MM.1S (cell line): Measurements from ENCODE around the gene FUT4.
"Not testable (repeated sequence)": the region's sequence is repeated elsewhere in the genome, so short reads cannot be mapped to it uniquely, and the experiment has no call there.

Source experiments
- DNase-seq: peaks from one replicate; pipeline ENCODE4 v3.0.0-alpha.2; 2015
- H2AFZ ChIP-seq: fragments of 300-600 bp; sonication (generic); 2 replicates; pipeline ENCODE4 v1.6.0; 2016; ENCODE audit warnings: antibody characterized with exemption, low read length
- H3F3A ChIP-seq: fragments of 300-600 bp; sonication (generic); 2 replicates; pipeline ENCODE4 v1.6.1; 2016; ENCODE audit warnings: mild to moderate bottlenecking, antibody characterized with exemption, low read length, moderate library complexity, mixed read lengths; ENCODE audit not compliant: insufficient read depth
- H3K27ac ChIP-seq: fragments of 300-600 bp; sonication (generic); 2 replicates; pipeline ENCODE4 v1.5.1; 2016; ENCODE audit warnings: mild to moderate bottlenecking, low read length
- H3K27me3 ChIP-seq: fragments of 300-600 bp; sonication (generic); replicated peaks from 2 replicates; pipeline ENCODE4 v1.6.0; 2016; ENCODE audit warnings: low read length; ENCODE audit not compliant: insufficient read depth
- H3K36me3 ChIP-seq: fragments of 300-600 bp; sonication (generic); replicated peaks from 2 replicates; pipeline ENCODE4 v1.6.1; 2016; ENCODE audit warnings: mild to moderate bottlenecking, low read length, mixed read lengths; ENCODE audit not compliant: insufficient read depth
- H3K4me1 ChIP-seq: fragments of 300-600 bp; sonication (generic); 2 replicates; pipeline ENCODE4 v1.6.1; 2016; ENCODE audit warnings: low read length, mixed read lengths
- H3K4me2 ChIP-seq: fragments of 300-600 bp; sonication (generic); 2 replicates; pipeline ENCODE4 v1.6.0; 2016; ENCODE audit warnings: low read depth, low read length
- H3K4me3 ChIP-seq: fragments of 300-600 bp; sonication (generic); 2 replicates; pipeline ENCODE4 v1.5.1; 2016; ENCODE audit warnings: low read length, mixed read lengths
- H3K79me2 ChIP-seq: fragments of 300-600 bp; sonication (generic); 2 replicates; pipeline ENCODE4 v1.6.1; 2016; ENCODE audit warnings: mixed run types, low read length, mixed read lengths
- H3K9ac ChIP-seq: fragments of 300-600 bp; sonication (generic); 2 replicates; pipeline ENCODE4 v1.6.1; 2016; ENCODE audit warnings: low read length, mixed read lengths
- H3K9me2 ChIP-seq: fragments of 300-600 bp; sonication (generic); replicated peaks from 2 replicates; pipeline ENCODE4 v1.6.1; 2016; ENCODE audit warnings: mild to moderate bottlenecking, low read length, mixed read lengths; ENCODE audit not compliant: insufficient read depth
- H3K9me3 ChIP-seq: fragments of 300-600 bp; sonication (generic); replicated peaks from 2 replicates; pipeline ENCODE4 v1.6.1; 2016; ENCODE audit warnings: mild to moderate bottlenecking, low read length, mixed read lengths; ENCODE audit not compliant: insufficient read depth
- H4K20me1 ChIP-seq: fragments of 300-600 bp; sonication (generic); 2 replicates; pipeline ENCODE4 v1.6.1; 2016; ENCODE audit warnings: mild to moderate bottlenecking, low read length, moderate library complexity, mixed read lengths; ENCODE audit not compliant: insufficient read depth
- EZH2 ChIP-seq: fragments of 300-600 bp; sonication (generic); optimal IDR thresholded peaks from 2 replicates; pipeline ENCODE3; 2017; ENCODE audit warnings: low read depth, mild to moderate bottlenecking, antibody characterized with exemption, low read length, mixed read lengths
- EZH2phosphoT487 ChIP-seq: fragments of 300-600 bp; sonication (generic); IDR thresholded peaks from 2 replicates; pipeline ENCODE4 v1.6.1; 2018; ENCODE audit warnings: antibody characterized with exemption, low read length
- TF ChIP-seq, protein P1 (sequence below): fragments of 300-600 bp; sonication (generic); IDR thresholded peaks from 2 replicates; pipeline ENCODE4 v1.5.1; 2016; ENCODE audit warnings: antibody characterized with exemption, low read length, mixed read lengths

Gene FUT4

DNA sequence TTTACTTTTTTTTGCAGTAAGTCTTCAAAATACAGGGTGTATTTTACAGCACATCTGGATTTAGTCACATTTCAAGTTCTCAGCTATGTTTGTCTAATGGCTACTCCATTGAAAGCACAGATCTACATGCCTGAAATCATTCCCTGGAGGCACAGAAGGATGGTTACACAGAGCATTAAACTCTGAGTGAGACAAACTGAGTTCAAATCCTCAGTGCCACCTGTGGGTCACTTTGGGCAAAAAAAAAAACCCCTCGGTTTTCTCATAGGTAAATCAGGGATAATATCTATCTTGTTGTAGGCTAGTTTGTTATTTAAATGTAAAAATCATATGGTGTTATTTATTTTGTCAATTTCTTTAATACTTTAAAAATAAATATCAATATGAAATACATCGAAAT lies 42.2 kb upstream of the FUT4 start:
- Histone ChIP-seq H2AFZ (no peak overlapping the region), H3K9me2 (no peaks in the 10 kb centered on the region), H3K79me2 (no peaks in the 10 kb centered on the region), H3K27ac (no peak overlapping the region), H3K9ac (no peak overlapping the region), H3K4me1 (no peaks in the 10 kb centered on the region), H3F3A (no peaks in the 10 kb centered on the region), H3K36me3 (no peaks in the 10 kb centered on the region; the same call in 1 of the 2 replicates), H3K4me2 (no peak overlapping the region), H3K4me3 (no peak overlapping the region), H3K9me3 (no peaks in the 10 kb centered on the region), H4K20me1 (no peaks in the 10 kb centered on the region), H3K27me3 (no peaks in the 10 kb centered on the region)
- DNase-seq = no peak
- TF ChIP-seq EZH2phosphoT487 = no peak
- TF ChIP-seq, protein P1, sequence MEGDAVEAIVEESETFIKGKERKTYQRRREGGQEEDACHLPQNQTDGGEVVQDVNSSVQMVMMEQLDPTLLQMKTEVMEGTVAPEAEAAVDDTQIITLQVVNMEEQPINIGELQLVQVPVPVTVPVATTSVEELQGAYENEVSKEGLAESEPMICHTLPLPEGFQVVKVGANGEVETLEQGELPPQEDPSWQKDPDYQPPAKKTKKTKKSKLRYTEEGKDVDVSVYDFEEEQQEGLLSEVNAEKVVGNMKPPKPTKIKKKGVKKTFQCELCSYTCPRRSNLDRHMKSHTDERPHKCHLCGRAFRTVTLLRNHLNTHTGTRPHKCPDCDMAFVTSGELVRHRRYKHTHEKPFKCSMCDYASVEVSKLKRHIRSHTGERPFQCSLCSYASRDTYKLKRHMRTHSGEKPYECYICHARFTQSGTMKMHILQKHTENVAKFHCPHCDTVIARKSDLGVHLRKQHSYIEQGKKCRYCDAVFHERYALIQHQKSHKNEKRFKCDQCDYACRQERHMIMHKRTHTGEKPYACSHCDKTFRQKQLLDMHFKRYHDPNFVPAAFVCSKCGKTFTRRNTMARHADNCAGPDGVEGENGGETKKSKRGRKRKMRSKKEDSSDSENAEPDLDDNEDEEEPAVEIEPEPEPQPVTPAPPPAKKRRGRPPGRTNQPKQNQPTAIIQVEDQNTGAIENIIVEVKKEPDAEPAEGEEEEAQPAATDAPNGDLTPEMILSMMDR = no peak
- no peak for TF ChIP-seq EZH2

DNA sequence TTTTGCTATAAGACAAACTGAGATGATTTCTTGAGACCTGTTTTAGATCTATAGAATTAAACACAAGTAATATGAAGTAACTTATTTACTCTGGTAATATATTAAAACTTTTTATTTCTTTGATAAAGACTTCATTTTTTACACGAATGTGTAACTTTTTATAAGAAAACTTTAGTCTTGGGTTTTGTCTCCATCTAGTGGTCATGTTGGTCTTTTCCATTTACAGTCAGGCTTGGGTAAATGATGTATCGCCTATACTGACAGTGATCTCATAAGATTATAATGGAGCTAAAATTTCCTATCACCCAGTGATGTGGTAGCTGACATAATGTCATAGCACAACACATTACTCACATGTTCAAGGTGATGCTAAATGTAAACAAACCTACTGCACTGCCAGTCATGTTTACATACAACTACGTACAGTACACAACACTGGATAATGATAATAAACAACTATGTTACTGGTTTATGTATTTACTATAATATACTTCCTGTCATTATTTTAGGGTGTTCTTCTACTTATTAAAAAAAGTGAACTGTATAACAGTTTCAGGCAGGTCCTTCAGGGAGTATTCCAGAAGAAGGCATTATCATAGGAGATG lies 38.9 kb upstream of the FUT4 start:
- no peak for TF ChIP-seq EZH2
- TF ChIP-seq, protein P1 = peak; percentile 64
- Histone ChIP-seq H3K4me2 (no peak overlapping the region), H3F3A (no peaks in the 10 kb centered on the region), H3K27ac (no peak overlapping the region), H3K9me3 (no peaks in the 10 kb centered on the region), H3K9me2 (no peaks in the 10 kb centered on the region), H3K4me1 (no peaks in the 10 kb centered on the region), H3K9ac (no peak overlapping the region), H4K20me1 (no peaks in the 10 kb centered on the region), H3K79me2 (no peaks in the 10 kb centered on the region), H3K4me3 (no peak overlapping the region), H3K27me3 (no peaks in the 10 kb centered on the region), H2AFZ (no peak overlapping the region), H3K36me3 (no peaks in the 10 kb centered on the region; the same call in 1 of the 2 replicates)
- DNase-seq = peak; percentile 62

DNA sequence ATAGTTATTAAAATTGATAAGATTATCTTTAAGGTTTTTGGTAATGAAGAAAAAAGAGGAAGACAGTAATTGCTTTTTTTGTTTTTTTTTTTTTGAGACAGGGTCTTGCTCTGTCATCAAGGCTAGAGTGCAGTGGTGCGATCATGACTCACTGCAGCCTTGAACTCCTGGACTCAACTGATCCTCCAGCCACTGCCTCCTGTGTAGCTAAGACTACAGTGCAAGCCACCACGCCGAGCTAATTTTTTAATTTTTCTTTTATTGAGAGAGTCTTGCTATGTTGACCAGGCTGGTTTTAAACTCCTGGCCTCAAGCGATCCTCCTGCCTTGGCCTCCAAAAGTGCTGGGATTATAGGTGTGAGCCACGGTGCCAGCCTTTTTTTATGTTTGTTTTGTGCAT lies 37.2 kb upstream of the FUT4 start:
- H3F3A ChIP-seq, H2AFZ ChIP-seq, H3K9me3 ChIP-seq, H3K9me2 ChIP-seq, H3K4me3 ChIP-seq, H3K27me3 ChIP-seq, H3K36me3 ChIP-seq, H3K27ac ChIP-seq, H3K4me1 ChIP-seq, H3K9ac ChIP-seq, H4K20me1 ChIP-seq, DNase-seq, H3K79me2 ChIP-seq, H3K4me2 ChIP-seq: not testable (repeated sequence)

DNA sequence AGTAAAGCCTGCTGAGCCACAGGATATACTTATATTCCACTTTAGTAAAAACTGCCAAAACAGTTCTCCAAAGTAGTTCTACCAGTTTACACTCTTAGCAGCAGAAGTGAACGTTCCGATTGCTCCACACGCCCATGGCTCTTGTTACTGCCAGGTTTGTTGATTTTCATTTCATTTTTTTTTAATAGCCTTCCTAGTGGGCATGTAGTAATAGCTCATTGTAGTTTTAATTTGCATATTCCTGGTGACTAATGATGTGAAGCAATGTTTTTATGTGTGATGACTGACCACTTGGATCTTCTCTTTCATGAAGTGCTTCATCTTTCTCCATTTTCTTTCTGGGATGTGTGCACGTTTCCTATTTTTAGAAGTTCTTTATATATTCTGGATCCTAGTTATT lies 36.2 kb upstream of the FUT4 start:
- Histone ChIP-seq H3K4me2 (no peak overlapping the region), H3K36me3 (no peaks in the 10 kb centered on the region), H3K27me3 (no peaks in the 10 kb centered on the region), H3K79me2 (no peaks in the 10 kb centered on the region), H2AFZ (no peak overlapping the region), H3K27ac (no peak overlapping the region), H3F3A (no peaks in the 10 kb centered on the region), H3K9me2 (no peaks in the 10 kb centered on the region), H3K9me3 (no peaks in the 10 kb centered on the region), H3K4me3 (no peak overlapping the region), H4K20me1 (no peaks in the 10 kb centered on the region), H3K9ac (no peak overlapping the region), H3K4me1 (no peaks in the 10 kb centered on the region)
- TF ChIP-seq, protein P1 = no peak
- TF ChIP-seq EZH2 = no peak
- no peak for TF ChIP-seq EZH2phosphoT487
- DNase-seq = no peak
